Spleen (tissue), 7 donors: ENCODE measurements around the gene DBT.

ENCODE experiments used
- POLR2A ChIP-seq, 3 donors: fragments of 450-650 bp; IDR thresholded peaks; one replicate each; pipeline ENCODE4 v1.5.1; 2017; ENCODE audit warnings: antibody characterized with exemption in 3 of 3, mild to moderate bottlenecking in 1 of 3
- POLR2AphosphoS5 ChIP-seq, 3 donors: sonication (generic); formaldehyde crosslinking; IDR thresholded peaks; one replicate each; pipeline ENCODE4 v1.5.1; 2017; ENCODE audit warnings: antibody characterized with exemption in 3 of 3
- TF ChIP-seq, protein P1 (sequence below), 11 experiments: fragments of 200-600 bp in 7 of 11; fragments of 450-650 bp in 4 of 11; sonication (generic) in 4 of 11; IDR thresholded peaks in 8 of 11; conservative IDR thresholded peaks in 3 of 11; 1 replicate in 7 of 11; 2 replicates in 4 of 11; pipeline versions ENCODE4 v1.4.0 to v1.8.0; 2016 to 2021; ENCODE audit warnings: antibody characterized with exemption in 11 of 11, inconsistent platforms in 4 of 11, mild to moderate bottlenecking in 1 of 11
- donor health status: DM: no; HTN: no; CAD: no; lungs with moderate emphysema.
- donor health status: DM: no; HTN: no; CAD: no.
- donor health status: DM: no; HTN: no; CAD: no.

GRCh38 chr1:100298512-100298911 lies 48.9 kb upstream of the DBT start:
- no peak for TF ChIP-seq POLR2A (IDR thresholded peaks at IDR 0.05)
- TF ChIP-seq, protein P1, sequence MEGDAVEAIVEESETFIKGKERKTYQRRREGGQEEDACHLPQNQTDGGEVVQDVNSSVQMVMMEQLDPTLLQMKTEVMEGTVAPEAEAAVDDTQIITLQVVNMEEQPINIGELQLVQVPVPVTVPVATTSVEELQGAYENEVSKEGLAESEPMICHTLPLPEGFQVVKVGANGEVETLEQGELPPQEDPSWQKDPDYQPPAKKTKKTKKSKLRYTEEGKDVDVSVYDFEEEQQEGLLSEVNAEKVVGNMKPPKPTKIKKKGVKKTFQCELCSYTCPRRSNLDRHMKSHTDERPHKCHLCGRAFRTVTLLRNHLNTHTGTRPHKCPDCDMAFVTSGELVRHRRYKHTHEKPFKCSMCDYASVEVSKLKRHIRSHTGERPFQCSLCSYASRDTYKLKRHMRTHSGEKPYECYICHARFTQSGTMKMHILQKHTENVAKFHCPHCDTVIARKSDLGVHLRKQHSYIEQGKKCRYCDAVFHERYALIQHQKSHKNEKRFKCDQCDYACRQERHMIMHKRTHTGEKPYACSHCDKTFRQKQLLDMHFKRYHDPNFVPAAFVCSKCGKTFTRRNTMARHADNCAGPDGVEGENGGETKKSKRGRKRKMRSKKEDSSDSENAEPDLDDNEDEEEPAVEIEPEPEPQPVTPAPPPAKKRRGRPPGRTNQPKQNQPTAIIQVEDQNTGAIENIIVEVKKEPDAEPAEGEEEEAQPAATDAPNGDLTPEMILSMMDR (IDR thresholded peaks at IDR 0.05 in 8 of 11, conservative IDR thresholded peaks at IDR 0.05 in 3 of 11) = no peak
- no peak for TF ChIP-seq POLR2AphosphoS5 (IDR thresholded peaks at IDR 0.05)
